ENCODE measurements around the gene POPDC3. TPM values are rescaled to one million over a fixed set of nuclear protein-coding genes. Genes with fewer than 3 reads are reported as not detected.

POPDC3 gene
- total RNA-seq, 1 donor from 2014 or later: not detected

- Mint-ChIP-seq H3K27me3 (ENCODE audit: low read depth) (peaks cover 45% of the 10 kb centered on the region), H3K9me3 (no peaks in the 10 kb centered on the region), H3K36me3 (ENCODE audit: low read depth) (no peaks in the 10 kb centered on the region), H3K4me3 (ENCODE audit: low read depth) (no peak overlapping the region), H3K4me1 (ENCODE audit: low read depth) (no peaks in the 10 kb centered on the region), H3K27ac (no peak overlapping the region)
- intact Hi-C loops (cut with micrococcal nuclease): no loop called here
- DNase-seq (ENCODE audit: low spot score): no peak
Observed at GRCh38 chr6:105167914-105168313, 11.9 kb downstream of the POPDC3 start.

DNA sequence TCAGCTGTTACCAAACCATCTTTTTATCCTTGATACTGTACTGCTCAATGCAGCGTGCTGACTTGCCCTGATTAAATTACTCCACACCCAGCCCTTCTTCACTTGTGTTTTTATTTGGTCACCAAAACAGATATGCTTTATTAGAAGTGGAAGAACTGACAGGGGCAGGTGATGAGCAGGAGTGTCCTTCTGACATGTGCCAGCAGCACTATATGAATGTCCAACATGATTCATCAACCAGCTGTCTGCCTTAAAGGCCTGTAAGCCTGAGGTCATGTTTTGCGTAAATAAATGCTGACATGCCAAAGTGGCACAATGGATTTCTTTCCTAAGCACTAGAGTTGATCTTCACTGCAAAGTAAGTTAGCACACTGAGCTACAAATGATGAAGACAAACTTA is 15.4 kb downstream of the POPDC3 start:
- Mint-ChIP-seq H3K4me1 (ENCODE audit: low read depth) (no peaks in the 10 kb centered on the region), H3K36me3 (ENCODE audit: low read depth) (no peaks in the 10 kb centered on the region), H3K27ac (no peak overlapping the region), H3K9me3 (no peaks in the 10 kb centered on the region), H3K27me3 (ENCODE audit: low read depth) (peaks cover 47% of the 10 kb centered on the region), H3K4me3 (ENCODE audit: low read depth) (no peak overlapping the region)
- no peak for DNase-seq (ENCODE audit: low spot score)
- intact Hi-C loops (cut with micrococcal nuclease): no loop called here

DNA sequence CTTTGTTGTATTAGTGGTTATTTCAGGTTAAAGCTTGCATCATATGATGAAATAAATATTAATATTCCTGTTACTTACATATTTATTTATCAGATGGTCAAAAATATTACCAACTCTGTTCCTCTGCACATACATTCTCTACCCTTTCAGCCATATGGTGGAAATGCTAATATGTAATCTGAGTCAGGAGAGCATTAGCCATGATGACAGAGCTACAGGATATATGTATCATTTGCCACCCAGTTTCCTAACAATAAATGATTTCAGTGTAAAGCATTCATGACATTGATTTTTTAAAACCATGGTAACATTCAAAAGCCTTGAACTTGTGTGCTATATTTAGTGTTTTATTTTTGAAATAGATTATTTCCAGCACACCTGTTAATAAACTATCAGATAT is 16.6 kb downstream of the POPDC3 start:
- Mint-ChIP-seq H3K27me3 (ENCODE audit: low read depth) (peaks cover 45% of the 10 kb centered on the region), H3K9me3 (no peaks in the 10 kb centered on the region), H3K27ac (no peak overlapping the region), H3K36me3 (ENCODE audit: low read depth) (no peaks in the 10 kb centered on the region), H3K4me1 (ENCODE audit: low read depth) (no peaks in the 10 kb centered on the region), H3K4me3 (ENCODE audit: low read depth) (no peak overlapping the region)
- intact Hi-C loops (cut with micrococcal nuclease): no loop called here
- DNase-seq (ENCODE audit: low spot score): no peak

GRCh38 chr6:105162377-105162776 is 17.4 kb downstream of the POPDC3 start:
- H3K36me3 Mint-ChIP-seq (ENCODE audit: low read depth): no peaks in the 10 kb centered on the region
- intact Hi-C loops (cut with micrococcal nuclease): no loop called here
- H3K27me3 Mint-ChIP-seq (ENCODE audit: low read depth): peaks cover 43% of the 10 kb centered on the region
- H3K4me3 Mint-ChIP-seq (ENCODE audit: low read depth): no peak overlapping the region
- H3K9me3 Mint-ChIP-seq: no peaks in the 10 kb centered on the region
- DNase-seq (ENCODE audit: low spot score): no peak
- H3K4me1 Mint-ChIP-seq (ENCODE audit: low read depth): no peaks in the 10 kb centered on the region
- no peak overlapping the region for H3K27ac Mint-ChIP-seq

GRCh38 chr6:105161421-105161820 is 18.4 kb downstream of the POPDC3 start:
- no peak overlapping the region for H3K4me3 Mint-ChIP-seq (ENCODE audit: low read depth)
- no peak for DNase-seq (ENCODE audit: low spot score)
- no peaks in the 10 kb centered on the region for H3K36me3 Mint-ChIP-seq (ENCODE audit: low read depth)
- H3K27ac Mint-ChIP-seq: no peak overlapping the region
- intact Hi-C loops (cut with micrococcal nuclease): no loop called here
- no peaks in the 10 kb centered on the region for H3K4me1 Mint-ChIP-seq (ENCODE audit: low read depth)
- H3K27me3 Mint-ChIP-seq (ENCODE audit: low read depth): peaks cover 39% of the 10 kb centered on the region
- H3K9me3 Mint-ChIP-seq: no peaks in the 10 kb centered on the region

GRCh38 chr6:105153676-105154075 is 26.1 kb downstream of the POPDC3 start:
- Mint-ChIP-seq H3K36me3 (ENCODE audit: low read depth) (no peaks in the 10 kb centered on the region), H3K4me1 (ENCODE audit: low read depth) (peaks cover 6% of the 10 kb centered on the region), H3K9me3 (no peaks in the 10 kb centered on the region), H3K4me3 (ENCODE audit: low read depth) (no peak overlapping the region), H3K27ac (no peak overlapping the region), H3K27me3 (ENCODE audit: low read depth) (peaks cover 15% of the 10 kb centered on the region)
- intact Hi-C loops (cut with micrococcal nuclease): no loop called here
- no peak for DNase-seq (ENCODE audit: low spot score)

GRCh38 chr6:105152880-105153279 is 26.9 kb downstream of the POPDC3 start:
- H3K4me3 Mint-ChIP-seq (ENCODE audit: low read depth): no peak overlapping the region
- intact Hi-C loops (cut with micrococcal nuclease): no loop called here
- DNase-seq (ENCODE audit: low spot score): no peak

GRCh38 chr6:105151644-105152043 is 28.2 kb downstream of the POPDC3 start:
- Mint-ChIP-seq H3K4me3 (ENCODE audit: low read depth) (no peak overlapping the region), H3K4me1 (ENCODE audit: low read depth) (peaks cover 6% of the 10 kb centered on the region), H3K27ac (no peak overlapping the region), H3K27me3 (ENCODE audit: low read depth) (peaks cover 11% of the 10 kb centered on the region), H3K36me3 (ENCODE audit: low read depth) (no peaks in the 10 kb centered on the region), H3K9me3 (no peaks in the 10 kb centered on the region)
- intact Hi-C loops (cut with micrococcal nuclease): no loop called here
- DNase-seq (ENCODE audit: low spot score): no peak

More at GRCh38 chr6:105152880-105153279, 26.9 kb downstream of the POPDC3 start:
- Mint-ChIP-seq H3K27me3 (ENCODE audit: low read depth) (peaks cover 11% of the 10 kb centered on the region), H3K36me3 (ENCODE audit: low read depth) (no peaks in the 10 kb centered on the region), H3K9me3 (no peaks in the 10 kb centered on the region), H3K4me1 (ENCODE audit: low read depth) (peaks cover 6% of the 10 kb centered on the region), H3K27ac (no peak overlapping the region)

DNA sequence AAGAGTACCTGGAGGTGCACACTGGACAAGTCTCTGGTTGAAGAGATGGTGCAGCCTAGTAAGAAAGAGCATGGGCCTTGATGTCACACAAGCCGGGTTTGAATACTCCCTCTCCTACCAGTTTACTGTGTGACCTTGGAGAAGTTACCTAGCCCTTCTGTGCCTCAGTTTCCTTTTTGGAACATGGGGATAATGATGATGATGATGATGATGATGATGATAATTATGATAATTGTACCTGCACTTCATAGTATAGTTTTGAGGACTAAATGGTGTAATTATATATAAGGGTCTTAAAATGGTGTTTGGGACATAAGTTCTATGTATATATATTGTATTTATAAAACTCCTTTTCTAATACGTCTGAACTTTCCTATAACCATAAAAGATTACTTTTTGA is 41.7 kb downstream of the POPDC3 start:
- no peak overlapping the region for H3K4me3 Mint-ChIP-seq (ENCODE audit: low read depth)
- no peaks in the 10 kb centered on the region for H3K9me3 Mint-ChIP-seq
- intact Hi-C loops (cut with micrococcal nuclease): loop anchor here (5.0 kb wide), 1 partner anchor 181 kb away; the partner anchor contains the start of gene LIN28B
- peaks cover 3% of the 10 kb centered on the region for H3K4me1 Mint-ChIP-seq (ENCODE audit: low read depth)
- H3K27me3 Mint-ChIP-seq (ENCODE audit: low read depth): peaks cover 72% of the 10 kb centered on the region
- no peak for DNase-seq (ENCODE audit: low spot score)
- no peaks in the 10 kb centered on the region for H3K36me3 Mint-ChIP-seq (ENCODE audit: low read depth)
- no peak overlapping the region for H3K27ac Mint-ChIP-seq

DNA sequence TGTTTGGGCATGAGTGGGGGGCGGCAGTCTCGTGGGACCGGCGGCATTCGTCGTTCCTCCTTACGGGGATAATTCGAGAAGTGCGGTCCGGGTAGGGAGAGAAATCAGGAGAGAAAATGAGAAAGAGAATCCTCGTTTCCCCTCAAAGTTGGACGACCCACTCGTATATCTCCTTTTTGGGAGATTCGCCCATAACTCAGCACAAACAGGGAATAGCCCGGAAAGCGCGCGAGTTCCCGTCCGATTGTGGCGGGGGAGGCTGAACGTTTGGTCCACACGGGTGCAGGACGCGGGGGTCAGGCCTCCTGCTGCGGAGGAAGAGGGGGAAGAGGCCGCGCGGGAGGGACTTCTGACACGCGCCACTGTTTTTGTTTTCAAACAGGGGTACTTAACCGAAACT is 42.4 kb downstream of the POPDC3 start:
- Mint-ChIP-seq H3K4me1 (ENCODE audit: low read depth) (peaks cover 3% of the 10 kb centered on the region), H3K27me3 (ENCODE audit: low read depth) (peaks cover 73% of the 10 kb centered on the region), H3K9me3 (no peaks in the 10 kb centered on the region), H3K27ac (no peak overlapping the region), H3K4me3 (ENCODE audit: low read depth) (peak overlapping the region; percentile 59), H3K36me3 (ENCODE audit: low read depth) (no peaks in the 10 kb centered on the region)
- intact Hi-C loops (cut with micrococcal nuclease): loop anchor here (5.0 kb wide), 1 partner anchor 180 kb away; the partner anchor contains the start of gene LIN28B
- DNase-seq (ENCODE audit: low spot score): no peak

DNA sequence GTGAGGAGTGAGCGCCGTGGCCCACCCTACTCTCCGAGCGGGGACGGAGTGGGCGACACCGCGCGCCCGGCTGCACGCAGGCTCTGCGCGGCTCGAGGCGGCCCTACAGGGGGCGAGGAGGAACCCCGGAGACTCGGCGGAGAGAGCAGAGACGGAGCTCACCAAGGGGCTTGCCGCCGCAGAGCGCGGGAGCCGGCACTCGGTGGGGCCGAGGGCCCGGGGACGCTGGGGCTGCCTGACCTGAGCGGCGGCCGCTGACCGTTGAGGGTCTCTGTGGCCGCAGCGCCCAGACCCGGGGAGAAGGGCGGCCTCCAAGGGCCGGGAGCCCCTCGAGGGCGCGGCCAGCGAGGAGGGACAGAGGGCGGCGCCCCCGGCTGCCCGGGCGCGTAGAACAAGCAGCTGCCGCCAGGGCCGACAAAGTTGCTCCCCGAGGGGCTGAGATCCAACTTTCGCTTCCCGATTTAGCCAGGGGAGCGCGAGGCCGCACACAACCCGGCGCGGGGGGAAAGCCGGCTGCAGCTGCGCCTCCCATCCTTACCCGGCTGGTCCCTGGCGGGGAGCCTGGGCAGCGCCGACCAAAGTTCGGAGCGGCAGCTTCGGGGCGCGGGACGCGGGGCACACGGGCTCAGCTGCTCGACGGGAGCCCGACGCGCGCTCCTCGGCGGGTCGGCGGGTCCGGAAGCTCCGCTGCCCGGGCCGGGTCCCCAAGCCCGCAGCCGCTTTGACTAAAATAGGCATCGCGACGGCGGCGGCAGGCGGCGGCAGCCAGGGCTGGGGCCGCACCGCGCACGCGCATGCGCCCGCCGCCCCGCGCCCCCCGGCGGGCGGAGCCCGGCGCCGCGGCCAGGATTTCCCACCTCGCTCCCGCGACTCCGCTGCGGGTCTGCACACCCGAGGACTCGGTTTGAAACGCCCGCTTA is 43.1 kb downstream of the POPDC3 start:
- intact Hi-C loops (cut with micrococcal nuclease): loop anchor here (5.0 kb wide), 1 partner anchor 179 kb away; the partner anchor contains the start of gene LIN28B
- H3K36me3 Mint-ChIP-seq (ENCODE audit: low read depth): no peaks in the 10 kb centered on the region
- H3K27me3 Mint-ChIP-seq (ENCODE audit: low read depth): peaks cover 73% of the 10 kb centered on the region
- peaks cover 3% of the 10 kb centered on the region for H3K4me1 Mint-ChIP-seq (ENCODE audit: low read depth)
- DNase-seq (ENCODE audit: low spot score): peak; percentile 14
- H3K27ac Mint-ChIP-seq: no peak overlapping the region
- H3K9me3 Mint-ChIP-seq: no peaks in the 10 kb centered on the region
- peak overlapping the region; percentile 59 for H3K4me3 Mint-ChIP-seq (ENCODE audit: low read depth)

GRCh38 chr6:105135907-105136430 is 43.8 kb downstream of the POPDC3 start:
- Mint-ChIP-seq H3K27ac (no peak overlapping the region), H3K27me3 (ENCODE audit: low read depth) (peaks cover 65% of the 10 kb centered on the region), H3K4me3 (ENCODE audit: low read depth) (peak overlapping the region; percentile 46), H3K4me1 (ENCODE audit: low read depth) (peaks cover 3% of the 10 kb centered on the region), H3K9me3 (no peaks in the 10 kb centered on the region), H3K36me3 (ENCODE audit: low read depth) (no peaks in the 10 kb centered on the region)
- intact Hi-C loops (cut with micrococcal nuclease): loop anchor here (5.0 kb wide), 1 partner anchor 179 kb away; the partner anchor contains the start of gene LIN28B
- no peak for DNase-seq (ENCODE audit: low spot score)

DNA sequence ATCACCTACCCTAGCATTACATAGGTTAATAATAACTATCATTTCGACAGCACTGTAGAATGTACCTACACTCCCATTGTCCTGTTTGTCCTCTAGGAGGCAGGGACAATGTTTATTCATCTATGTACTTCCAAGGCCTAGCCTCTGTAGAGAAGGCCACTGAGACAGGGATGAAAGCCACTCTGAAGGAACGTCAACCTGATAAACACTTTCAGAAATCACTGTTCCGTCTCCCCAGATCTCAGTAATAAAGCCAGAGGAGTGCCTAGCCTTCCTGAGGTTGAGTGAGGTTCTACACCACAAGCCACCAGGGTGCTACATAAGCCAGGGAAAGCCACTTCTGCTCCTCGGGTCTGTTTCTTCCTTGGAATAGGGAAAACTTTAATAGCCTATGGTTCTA is 44.8 kb downstream of the POPDC3 start:
- H3K27me3 Mint-ChIP-seq (ENCODE audit: low read depth): peaks cover 56% of the 10 kb centered on the region
- H3K36me3 Mint-ChIP-seq (ENCODE audit: low read depth): no peaks in the 10 kb centered on the region
- no peak overlapping the region for H3K27ac Mint-ChIP-seq
- intact Hi-C loops (cut with micrococcal nuclease): loop anchor here (5.0 kb wide), 1 partner anchor 178 kb away; the partner anchor contains the start of gene LIN28B
- no peak overlapping the region for H3K4me3 Mint-ChIP-seq (ENCODE audit: low read depth)
- no peak for DNase-seq (ENCODE audit: low spot score)
- no peaks in the 10 kb centered on the region for H3K9me3 Mint-ChIP-seq
- peaks cover 3% of the 10 kb centered on the region for H3K4me1 Mint-ChIP-seq (ENCODE audit: low read depth)
